ENCODE results near the gene DSCAM.

DNA sequence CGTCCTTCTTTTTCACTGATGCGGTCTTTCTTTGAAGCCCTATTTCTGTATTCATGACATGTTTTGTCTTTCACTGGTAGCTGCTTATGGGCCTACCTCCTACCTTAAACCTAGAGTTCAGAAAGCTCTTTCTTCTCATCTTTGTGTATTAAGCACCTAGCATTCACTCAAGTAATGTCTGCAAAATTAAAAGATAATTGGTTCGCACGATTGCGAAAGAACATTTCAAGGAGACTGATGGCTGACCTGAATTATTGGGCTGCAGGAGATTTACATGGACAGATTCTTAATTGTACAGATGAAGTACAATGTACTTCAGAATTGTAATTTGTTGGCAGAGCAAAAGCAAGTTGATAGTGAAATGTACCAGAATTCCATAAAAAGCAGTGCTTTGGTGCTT lies 773.3 kb downstream of the DSCAM start:
- TF ChIP-seq, protein P1, sequence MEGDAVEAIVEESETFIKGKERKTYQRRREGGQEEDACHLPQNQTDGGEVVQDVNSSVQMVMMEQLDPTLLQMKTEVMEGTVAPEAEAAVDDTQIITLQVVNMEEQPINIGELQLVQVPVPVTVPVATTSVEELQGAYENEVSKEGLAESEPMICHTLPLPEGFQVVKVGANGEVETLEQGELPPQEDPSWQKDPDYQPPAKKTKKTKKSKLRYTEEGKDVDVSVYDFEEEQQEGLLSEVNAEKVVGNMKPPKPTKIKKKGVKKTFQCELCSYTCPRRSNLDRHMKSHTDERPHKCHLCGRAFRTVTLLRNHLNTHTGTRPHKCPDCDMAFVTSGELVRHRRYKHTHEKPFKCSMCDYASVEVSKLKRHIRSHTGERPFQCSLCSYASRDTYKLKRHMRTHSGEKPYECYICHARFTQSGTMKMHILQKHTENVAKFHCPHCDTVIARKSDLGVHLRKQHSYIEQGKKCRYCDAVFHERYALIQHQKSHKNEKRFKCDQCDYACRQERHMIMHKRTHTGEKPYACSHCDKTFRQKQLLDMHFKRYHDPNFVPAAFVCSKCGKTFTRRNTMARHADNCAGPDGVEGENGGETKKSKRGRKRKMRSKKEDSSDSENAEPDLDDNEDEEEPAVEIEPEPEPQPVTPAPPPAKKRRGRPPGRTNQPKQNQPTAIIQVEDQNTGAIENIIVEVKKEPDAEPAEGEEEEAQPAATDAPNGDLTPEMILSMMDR (IDR thresholded peaks at IDR 0.05): no peak
- no peak for TF ChIP-seq POLR2A (IDR thresholded peaks at IDR 0.05)

All from Peyer's patch (tissue), 4 donors.